OCI-LY3 (cell line): ENCODE data around the gene PPP3R1.

Source experiments
- H2AFZ ChIP-seq: fragments of 200-600, 300-600 bp; shearing (Covaris generic); 2 replicates; pipeline ENCODE4 v1.6.0; 2014; ENCODE audit warnings: antibody characterized with exemption, low read depth, low read length
- H3K27ac ChIP-seq: fragments of 200-600, 300-600 bp; sonication (generic); 2 replicates; pipeline ENCODE4 v1.5.1; 2014; ENCODE audit warnings: mild to moderate bottlenecking, low read length, moderate library complexity, mixed read lengths
- H3K27me3 ChIP-seq: fragments of 200-600, 300-600 bp; sonication (generic); 2 replicates; pipeline ENCODE4 v1.6.1; 2014; ENCODE audit warnings: low read depth, low read length, mixed read lengths
- H3K36me3 ChIP-seq: fragments of 200-600, 300-600 bp; sonication (generic); replicated peaks from 2 replicates; pipeline ENCODE3; 2014; ENCODE audit warnings: low read depth, low read length, mixed read lengths
- H3K4me1 ChIP-seq: fragments of 300-600, 200-600 bp; sonication (generic); 2 replicates; pipeline ENCODE4 v1.6.1; 2014; ENCODE audit warnings: low read length, mixed read lengths
- H3K4me2 ChIP-seq: fragments of 200-600, 300-600 bp; sonication (generic); 2 replicates; pipeline ENCODE4 v1.6.1; 2014; ENCODE audit warnings: low read length, mixed read lengths
- H3K4me3 ChIP-seq: fragments of 300-600, 200-600 bp; sonication (generic); 2 replicates; pipeline ENCODE4 v1.5.1; 2014; ENCODE audit warnings: antibody characterized with exemption, mild to moderate bottlenecking, low read length, moderate library complexity
- H3K79me2 ChIP-seq: fragments of 300-600, 200-600 bp; shearing (Covaris generic); 2 replicates; pipeline ENCODE4 v1.6.1; 2014; ENCODE audit warnings: mild to moderate bottlenecking, low read length, mixed read lengths
- H3K9ac ChIP-seq: fragments of 300-600, 200-600 bp; shearing (Covaris generic); 2 replicates; pipeline ENCODE4 v1.6.0; 2014; ENCODE audit warnings: mild to moderate bottlenecking, low read length, moderate library complexity
- H3K9me3 ChIP-seq: fragments of 200-600, 300-600 bp; shearing (Covaris generic); 2 replicates; pipeline ENCODE4 v1.6.1; 2014; ENCODE audit warnings: low read length, mixed read lengths; ENCODE audit not compliant: insufficient read depth
- H4K20me1 ChIP-seq: fragments of 200-600, 300-600 bp; sonication (generic); 2 replicates; pipeline ENCODE4 v1.6.1; 2016; ENCODE audit warnings: low read length, mixed read lengths; ENCODE audit not compliant: insufficient read depth
- EZH2phosphoT487 ChIP-seq: fragments of 200-600 bp; shearing (Covaris generic); IDR thresholded peaks from 2 replicates; pipeline ENCODE4 v1.6.1; 2018; ENCODE audit warnings: antibody characterized with exemption, mixed run types, low read depth
- TF ChIP-seq, protein P1 (sequence below): fragments of 200-600, 300-600 bp; sonication (generic); IDR thresholded peaks from 2 replicates; pipeline ENCODE4 v1.5.1; 2014; ENCODE audit warnings: antibody characterized with exemption, low read length, low read depth

The PPP3R1 gene

DNA sequence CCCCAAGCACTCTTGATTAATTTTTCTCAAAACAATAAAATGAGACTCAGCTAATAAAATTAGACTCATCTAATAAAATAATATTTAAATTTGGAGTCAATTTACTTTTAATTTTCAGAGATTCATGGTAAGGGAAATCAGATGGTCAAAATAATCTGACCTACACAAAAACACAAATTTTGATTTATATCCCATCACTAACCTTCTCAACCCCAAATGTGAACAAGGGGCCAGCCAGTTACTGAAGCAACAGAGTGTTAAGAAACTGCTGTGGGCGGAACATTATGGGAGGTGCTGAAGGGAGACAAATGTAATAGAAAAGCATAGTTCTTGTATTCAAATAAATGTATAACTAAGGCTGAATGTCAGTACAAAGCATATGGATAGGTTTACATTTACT lies 28.5 kb upstream of the PPP3R1 start:
- Histone ChIP-seq H3K9ac (no peak overlapping the region), H3K4me1 (peaks cover 19% of the 10 kb centered on the region), H3K27ac (no peak overlapping the region), H3K4me2 (no peak overlapping the region), H2AFZ (no peak overlapping the region), H3K79me2 (no peaks in the 10 kb centered on the region), H3K4me3 (no peak overlapping the region), H3K27me3 (peaks cover 13% of the 10 kb centered on the region), H4K20me1 (no peaks in the 10 kb centered on the region), H3K36me3 (no peaks in the 10 kb centered on the region), H3K9me3 (no peaks in the 10 kb centered on the region)
- TF ChIP-seq, protein P1, sequence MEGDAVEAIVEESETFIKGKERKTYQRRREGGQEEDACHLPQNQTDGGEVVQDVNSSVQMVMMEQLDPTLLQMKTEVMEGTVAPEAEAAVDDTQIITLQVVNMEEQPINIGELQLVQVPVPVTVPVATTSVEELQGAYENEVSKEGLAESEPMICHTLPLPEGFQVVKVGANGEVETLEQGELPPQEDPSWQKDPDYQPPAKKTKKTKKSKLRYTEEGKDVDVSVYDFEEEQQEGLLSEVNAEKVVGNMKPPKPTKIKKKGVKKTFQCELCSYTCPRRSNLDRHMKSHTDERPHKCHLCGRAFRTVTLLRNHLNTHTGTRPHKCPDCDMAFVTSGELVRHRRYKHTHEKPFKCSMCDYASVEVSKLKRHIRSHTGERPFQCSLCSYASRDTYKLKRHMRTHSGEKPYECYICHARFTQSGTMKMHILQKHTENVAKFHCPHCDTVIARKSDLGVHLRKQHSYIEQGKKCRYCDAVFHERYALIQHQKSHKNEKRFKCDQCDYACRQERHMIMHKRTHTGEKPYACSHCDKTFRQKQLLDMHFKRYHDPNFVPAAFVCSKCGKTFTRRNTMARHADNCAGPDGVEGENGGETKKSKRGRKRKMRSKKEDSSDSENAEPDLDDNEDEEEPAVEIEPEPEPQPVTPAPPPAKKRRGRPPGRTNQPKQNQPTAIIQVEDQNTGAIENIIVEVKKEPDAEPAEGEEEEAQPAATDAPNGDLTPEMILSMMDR: no peak
- TF ChIP-seq EZH2phosphoT487: no peak

DNA sequence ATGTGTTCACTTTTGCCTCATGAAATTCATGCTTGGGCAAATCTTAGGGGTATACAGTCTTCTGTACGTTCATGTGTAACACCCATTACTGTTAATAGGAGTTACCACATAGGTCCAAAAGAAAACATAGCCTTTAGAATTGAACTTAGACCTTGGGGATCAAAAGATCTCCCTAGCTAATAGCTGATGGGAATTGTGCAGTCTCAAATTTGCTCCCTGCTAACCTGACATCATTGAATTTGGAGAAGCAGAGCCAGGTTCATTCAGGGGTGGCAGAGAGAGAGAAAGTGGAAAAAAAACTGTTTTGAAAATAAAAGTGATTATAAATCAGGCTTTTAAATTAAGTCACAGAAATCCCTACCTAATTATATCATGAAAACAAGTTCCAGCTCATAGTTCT lies 28.0 kb upstream of the PPP3R1 start:
- Histone ChIP-seq H3K36me3 (no peaks in the 10 kb centered on the region), H3K9me3 (no peaks in the 10 kb centered on the region), H3K4me3 (no peak overlapping the region), H3K9ac (no peak overlapping the region), H4K20me1 (no peaks in the 10 kb centered on the region), H3K79me2 (no peaks in the 10 kb centered on the region), H3K27me3 (peaks cover 12% of the 10 kb centered on the region), H2AFZ (no peak overlapping the region), H3K4me1 (peaks cover 19% of the 10 kb centered on the region), H3K4me2 (no peak overlapping the region), H3K27ac (no peak overlapping the region)
- no peak for TF ChIP-seq EZH2phosphoT487
- TF ChIP-seq, protein P1: no peak

DNA sequence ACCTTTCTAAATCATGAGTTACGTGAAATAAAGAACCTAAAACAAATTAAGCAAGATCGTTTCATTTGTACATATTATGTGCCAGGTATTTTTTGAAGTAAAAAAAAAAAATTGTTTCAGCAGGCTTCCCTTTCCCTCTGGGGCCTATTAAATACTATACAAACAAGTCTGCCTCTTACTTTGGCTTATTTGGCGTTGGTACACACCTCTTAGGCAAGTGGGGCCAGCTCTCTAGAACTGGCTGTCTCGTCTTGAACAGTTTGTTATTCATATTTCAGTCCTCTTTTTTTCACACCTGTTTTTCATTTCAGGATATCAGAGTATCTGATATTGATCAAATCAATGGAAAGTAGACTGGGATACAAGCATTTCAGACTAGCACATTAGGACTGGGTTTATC lies 27.4 kb upstream of the PPP3R1 start:
- H3K4me3 ChIP-seq: no peak overlapping the region
- no peak for TF ChIP-seq EZH2phosphoT487
- TF ChIP-seq, protein P1: no peak
- no peaks in the 10 kb centered on the region for H3K9me3 ChIP-seq
- no peak overlapping the region for H3K4me2 ChIP-seq
- no peak overlapping the region for H3K9ac ChIP-seq
- H3K27ac ChIP-seq: no peak overlapping the region
- no peak overlapping the region for H2AFZ ChIP-seq
- H3K27me3 ChIP-seq: peaks cover 13% of the 10 kb centered on the region
- H4K20me1 ChIP-seq: no peaks in the 10 kb centered on the region
- H3K36me3 ChIP-seq: no peaks in the 10 kb centered on the region
- H3K79me2 ChIP-seq: no peaks in the 10 kb centered on the region
- peaks cover 19% of the 10 kb centered on the region for H3K4me1 ChIP-seq

DNA sequence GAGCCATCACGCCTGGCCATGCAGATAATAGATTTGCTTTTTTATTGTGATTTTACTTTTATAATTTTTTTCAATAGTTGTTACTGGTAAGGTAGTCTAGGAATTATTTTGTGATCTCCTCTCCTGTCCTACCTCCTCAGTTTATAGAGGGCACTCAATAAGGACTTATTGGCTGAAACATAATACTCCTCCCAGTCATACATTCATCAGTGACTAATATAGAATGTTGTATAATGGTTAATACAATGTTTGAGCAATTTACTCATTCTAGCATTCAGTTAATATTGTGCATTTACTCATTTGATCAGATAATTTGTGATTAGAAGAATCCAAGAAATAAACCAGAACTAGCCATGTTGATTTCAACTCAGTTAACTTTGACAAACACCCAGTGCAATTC lies 25.8 kb upstream of the PPP3R1 start:
- H3K9ac ChIP-seq: no peak overlapping the region
- H3K27ac ChIP-seq: no peak overlapping the region
- no peak overlapping the region for H2AFZ ChIP-seq
- no peaks in the 10 kb centered on the region for H4K20me1 ChIP-seq
- no peaks in the 10 kb centered on the region for H3K36me3 ChIP-seq
- no peak for TF ChIP-seq EZH2phosphoT487
- TF ChIP-seq, protein P1: no peak
- peaks cover 19% of the 10 kb centered on the region for H3K4me1 ChIP-seq
- H3K9me3 ChIP-seq: no peaks in the 10 kb centered on the region
- H3K4me3 ChIP-seq: no peak overlapping the region
- H3K4me2 ChIP-seq: no peak overlapping the region
- H3K27me3 ChIP-seq: peaks cover 5% of the 10 kb centered on the region; the same call in 1 of the 2 replicates
- no peaks in the 10 kb centered on the region for H3K79me2 ChIP-seq
